GM18907 (cell line): ENCODE results near the gene PRKAG2.
"Not testable (repeated sequence)": the region's sequence is repeated elsewhere in the genome, so short reads cannot be mapped to it uniquely, and the experiment has no call there.

Experiments
- ATAC-seq: cut with Tn5 transposase; IDR thresholded peaks from one replicate; pipeline ENCODE4 v1.9.1; 2021; ENCODE audit warnings: mild to moderate bottlenecking, moderate library complexity; ENCODE audit not compliant: unreplicated experiment

The PRKAG2 gene

DNA sequence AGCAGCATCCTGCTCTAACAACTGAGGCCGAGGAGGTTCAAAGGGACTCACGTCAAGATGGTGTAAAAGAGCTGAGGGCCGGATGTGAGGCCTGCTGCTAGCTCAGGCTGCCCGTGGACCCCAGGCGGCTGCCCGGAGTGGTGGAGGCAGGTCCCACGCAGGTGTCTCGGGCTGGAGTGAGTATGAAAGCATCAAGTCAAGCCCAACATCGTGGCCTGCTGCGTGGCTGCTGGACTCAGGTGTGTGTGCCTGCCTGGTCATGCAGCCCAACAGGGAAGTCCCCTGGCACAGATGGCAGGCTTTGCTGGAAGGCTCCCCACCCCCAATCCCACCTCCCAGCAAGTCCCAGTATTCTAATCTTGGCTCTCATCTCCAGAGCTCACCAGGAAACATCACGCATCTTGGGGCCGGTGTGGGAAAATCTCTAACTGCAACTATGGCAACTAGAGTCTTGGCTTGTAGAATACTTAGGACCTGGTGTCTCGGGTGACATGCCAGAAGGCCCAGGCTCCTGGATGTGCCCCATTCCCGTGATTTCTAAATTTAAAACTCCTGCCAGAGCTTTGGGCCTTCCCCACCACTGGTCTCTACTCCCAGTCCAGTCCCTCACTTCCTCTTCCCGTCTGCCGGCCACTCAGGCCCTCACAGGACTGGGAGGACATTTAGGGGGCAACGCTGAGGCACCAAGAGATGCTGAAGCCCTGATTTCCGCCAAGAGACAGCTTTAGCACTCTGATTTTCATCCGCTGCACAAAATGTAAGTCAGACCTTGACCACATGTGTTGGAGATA is 85.9 kb downstream of the PRKAG2 start:
- ATAC-seq = no peak

GRCh38 chr7:151790095-151790829 is 86.7 kb downstream of the PRKAG2 start:
- ATAC-seq = no peak

GRCh38 chr7:151789380-151789947 is 87.5 kb downstream of the PRKAG2 start:
- no peak for ATAC-seq

GRCh38 chr7:151787348-151787747 is 89.6 kb downstream of the PRKAG2 start:
- no peak for ATAC-seq

DNA sequence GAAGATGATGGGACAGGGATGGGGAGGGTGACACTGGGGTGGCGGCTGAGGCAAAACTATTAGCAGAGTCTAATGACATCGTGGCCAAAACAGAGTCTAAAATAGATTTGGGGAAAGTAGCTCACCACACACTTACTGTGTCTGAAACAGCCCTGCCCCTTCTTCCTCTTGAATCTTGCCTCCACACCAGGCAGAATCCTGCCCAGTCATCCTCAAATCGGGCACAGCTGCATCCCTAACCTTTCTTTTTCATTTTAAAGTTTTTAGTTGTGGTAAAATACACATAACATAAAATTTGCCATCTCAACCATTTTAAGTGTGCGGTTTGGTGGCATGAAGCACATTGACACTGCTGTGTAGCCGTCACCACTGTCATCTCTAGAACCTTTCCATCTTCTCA is 90.0 kb downstream of the PRKAG2 start:
- ATAC-seq = no peak

GRCh38 chr7:151786241-151786640 is 90.7 kb downstream of the PRKAG2 start:
- no peak for ATAC-seq

- no peak for ATAC-seq
Observed at GRCh38 chr7:151785681-151785965, 91.3 kb downstream of the PRKAG2 start.

- no peak for ATAC-seq
Observed at GRCh38 chr7:151784853-151785680, 91.8 kb downstream of the PRKAG2 start.

GRCh38 chr7:151783958-151784575 is 92.8 kb downstream of the PRKAG2 start:
- ATAC-seq = no peak

DNA sequence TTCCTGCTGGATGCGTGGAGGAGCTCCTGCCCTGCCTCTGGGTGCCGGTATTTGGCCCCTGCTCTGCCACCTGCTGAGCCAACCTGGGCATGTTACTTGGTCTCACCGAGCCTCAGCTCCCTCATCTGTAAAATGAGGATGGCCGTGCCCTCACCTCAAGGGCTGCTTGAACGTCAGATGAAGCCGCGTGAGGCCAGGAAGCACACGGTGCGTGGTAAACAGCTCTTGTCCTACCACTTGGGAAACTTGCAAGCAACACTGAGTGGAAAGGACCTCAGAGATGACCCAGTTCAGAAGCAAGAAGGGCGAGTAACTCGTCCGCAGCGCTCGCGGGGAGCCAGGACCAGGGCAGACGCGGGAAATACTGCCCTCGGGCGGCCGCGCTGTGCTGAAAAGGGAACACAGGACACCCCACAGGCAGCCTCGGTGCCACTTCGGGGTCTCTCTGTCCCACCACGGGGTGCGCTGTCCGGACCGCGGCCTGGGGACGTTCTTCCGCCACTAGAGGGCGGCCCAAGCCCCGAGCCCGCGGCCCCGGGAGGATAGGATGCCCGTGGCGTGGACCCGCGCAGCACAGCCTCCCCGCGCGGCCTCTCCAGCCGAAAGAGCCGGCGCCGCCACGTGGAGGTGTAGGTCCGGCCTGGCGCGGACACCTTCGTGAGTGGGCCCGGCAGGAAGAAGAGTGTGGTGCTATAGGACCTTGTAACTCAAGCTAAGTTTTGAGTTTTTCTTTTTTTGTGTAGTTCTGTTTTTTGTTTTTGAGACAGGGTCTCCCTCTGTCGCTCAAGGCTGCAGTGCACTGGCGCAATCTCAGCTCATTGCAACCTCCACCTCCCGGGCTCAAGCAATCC is 94.1 kb downstream of the PRKAG2 start:
- peak; percentile 83 for ATAC-seq

- ATAC-seq = not testable (repeated sequence)
Observed at GRCh38 chr7:151782256-151782597, 94.7 kb downstream of the PRKAG2 start.

- no peak for ATAC-seq
Observed at GRCh38 chr7:151781161-151781845, 95.6 kb downstream of the PRKAG2 start.

- no peak for ATAC-seq
Observed at GRCh38 chr7:151780631-151781030, 96.3 kb downstream of the PRKAG2 start.

DNA sequence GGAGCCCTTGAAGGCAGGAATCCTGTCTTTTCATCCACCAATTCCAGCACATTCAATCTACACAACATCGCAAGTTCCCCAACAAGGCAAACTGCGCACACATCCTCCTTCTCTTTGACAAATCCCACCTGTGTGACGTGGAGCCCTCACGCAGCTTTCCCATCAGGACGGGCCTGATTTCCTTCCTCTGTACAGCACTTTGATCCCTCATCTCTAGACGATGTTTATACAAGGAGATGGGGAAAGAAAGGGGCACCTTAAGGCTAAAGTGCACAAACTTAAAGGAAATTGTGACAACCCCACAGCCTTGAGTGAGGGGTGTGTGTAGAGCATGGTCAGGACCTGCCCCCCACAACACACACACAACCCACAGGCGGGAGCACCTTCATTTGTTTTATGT is 97.2 kb downstream of the PRKAG2 start:
- ATAC-seq = no peak

GRCh38 chr7:151779255-151779654 is 97.7 kb downstream of the PRKAG2 start:
- ATAC-seq = no peak

- ATAC-seq = no peak
Observed at GRCh38 chr7:151777908-151778670, 98.8 kb downstream of the PRKAG2 start.

DNA sequence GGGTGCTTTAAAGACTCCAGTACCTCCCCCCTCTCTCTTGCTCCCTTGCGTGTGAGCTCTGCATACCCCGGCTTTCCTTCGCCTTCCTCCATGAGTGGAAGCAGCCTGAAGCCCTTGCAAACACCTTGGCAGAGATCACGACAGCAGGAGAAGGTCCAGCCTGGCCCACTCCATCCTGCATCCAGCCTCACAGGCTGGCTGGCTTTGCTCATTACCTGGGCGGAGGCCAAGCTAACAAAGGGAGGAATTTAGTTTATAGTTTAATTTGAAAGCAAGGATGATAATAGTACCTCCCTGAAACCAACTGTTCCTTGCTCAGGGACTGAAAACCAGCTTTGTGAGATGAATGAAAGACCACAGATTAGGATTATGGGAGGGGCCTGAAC is 99.4 kb downstream of the PRKAG2 start:
- no peak for ATAC-seq

- ATAC-seq = no peak
Observed at GRCh38 chr7:151776876-151777494, 99.9 kb downstream of the PRKAG2 start.
